ENCODE measurements around the gene FBXO15. TPM values are rescaled to one million over a fixed set of nuclear protein-coding genes. Genes with fewer than 3 reads are reported as not detected.

FBXO15 gene
- total and polyA plus RNA-seq, 4 experiments from 2014 or later = 2.0 to 2.6 (median 2.4) TPM

- DNase-seq = no peak
- Mint-ChIP-seq H3K4me3 (no peak overlapping the region), H3K27ac (no peak overlapping the region), H3K36me3 (no peaks in the 10 kb centered on the region), H3K4me1 (peaks cover 3 to 10% (median 8%) of the 10 kb centered on the region in 4 donors), H3K9me3 (no peaks in the 10 kb centered on the region), H3K27me3 (peaks cover 8 to 13% of the 10 kb centered on the region in 2 donors)
- Histone ChIP-seq H3K4me1 (ENCODE audit: insufficient read depth, low read length) (peaks cover 6% of the 10 kb centered on the region), H3K27ac (ENCODE audit: low read depth, low read length) (no peak overlapping the region), H3K9me3 (ENCODE audit: control insufficient read depth in 1 of 2, low read length in 2 of 2) (no peaks in the 10 kb centered on the region), H3K4me3 (ENCODE audit: low read length in 2 of 2) (no peak overlapping the region), H3K27me3 (ENCODE audit: insufficient read depth, low read length) (no peaks in the 10 kb centered on the region), H3K36me3 (ENCODE audit: insufficient read depth, low read length) (no peaks in the 10 kb centered on the region)
- POLR2A ChIA-PET (ENCODE audit: partially characterized antibody) = no interaction called here
- CTCF ChIA-PET (ENCODE audit: partially characterized antibody) = no interaction called here
- intact Hi-C loops (cut with micrococcal nuclease) = loop anchor here (10.0 kb wide), 1 partner anchor 1103 kb away; no protein-coding TSS in a partner anchor
These were observed 5.4 kb downstream of the FBXO15 start for GRCh38 chr18:74142252-74142651.

- H3K27ac ChIP-seq (ENCODE audit: low read depth, low read length) = no peak overlapping the region
- no peaks in the 10 kb centered on the region for H3K27me3 ChIP-seq (ENCODE audit: insufficient read depth, low read length)
- Mint-ChIP-seq H3K27ac (no peak overlapping the region), H3K9me3 (no peaks in the 10 kb centered on the region), H3K27me3 (peaks cover 8 to 15% of the 10 kb centered on the region in 2 donors), H3K4me3 (no peak overlapping the region), H3K4me1 (peaks cover 0 to 4% (median 3%) of the 10 kb centered on the region in 4 donors), H3K36me3 (no peaks in the 10 kb centered on the region)
- H3K4me1 ChIP-seq (ENCODE audit: insufficient read depth, low read length) = peaks cover under 1% of the 10 kb centered on the region
- no peak for DNase-seq
- no peak overlapping the region for H3K4me3 ChIP-seq (ENCODE audit: low read length in 2 of 2)
- H3K9me3 ChIP-seq (ENCODE audit: control insufficient read depth in 1 of 2, low read length in 2 of 2) = no peaks in the 10 kb centered on the region
- intact Hi-C loops (cut with micrococcal nuclease) = loop anchor here (10.0 kb wide), 1 partner anchor 1103 kb away; no protein-coding TSS in a partner anchor
- POLR2A ChIA-PET (ENCODE audit: partially characterized antibody) = no interaction called here
- CTCF ChIA-PET (ENCODE audit: partially characterized antibody) = no interaction called here
- H3K36me3 ChIP-seq (ENCODE audit: insufficient read depth, low read length) = no peaks in the 10 kb centered on the region
These were observed 6.0 kb downstream of the FBXO15 start for GRCh38 chr18:74141667-74142066.

GRCh38 chr18:74140582-74140981, 7.1 kb downstream of the FBXO15 start:
- DNase-seq = no peak
- no peaks in the 10 kb centered on the region for H3K9me3 ChIP-seq (ENCODE audit: control insufficient read depth in 1 of 2, low read length in 2 of 2)
- H3K36me3 ChIP-seq (ENCODE audit: insufficient read depth, low read length) = no peaks in the 10 kb centered on the region
- H3K4me1 Mint-ChIP-seq = no peaks in the 10 kb centered on the region
- no peaks in the 10 kb centered on the region for H3K36me3 Mint-ChIP-seq
- H3K4me3 Mint-ChIP-seq = no peak overlapping the region
- no peak overlapping the region for H3K27ac Mint-ChIP-seq
- ChIA-PET CTCF (ENCODE audit: partially characterized antibody) (no interaction called here), POLR2A (ENCODE audit: partially characterized antibody) (no interaction called here)
- H3K27ac ChIP-seq (ENCODE audit: low read depth, low read length) = no peak overlapping the region
- H3K27me3 ChIP-seq (ENCODE audit: insufficient read depth, low read length) = no peaks in the 10 kb centered on the region
- H3K4me3 ChIP-seq (ENCODE audit: low read length in 2 of 2) = no peak overlapping the region
- no peaks in the 10 kb centered on the region for H3K4me1 ChIP-seq (ENCODE audit: insufficient read depth, low read length)
- intact Hi-C loops (cut with micrococcal nuclease) = loop anchor here (10.0 kb wide), 1 partner anchor 1104 kb away; no protein-coding TSS in a partner anchor
- H3K9me3 Mint-ChIP-seq = no peaks in the 10 kb centered on the region
- H3K27me3 Mint-ChIP-seq = peaks cover 8 to 15% of the 10 kb centered on the region in 2 donors

- H3K27me3 Mint-ChIP-seq = peaks cover 8 to 15% of the 10 kb centered on the region in 2 donors
- no peaks in the 10 kb centered on the region for H3K36me3 Mint-ChIP-seq
- H3K27ac ChIP-seq (ENCODE audit: low read depth, low read length) = no peak overlapping the region
- H3K9me3 ChIP-seq (ENCODE audit: control insufficient read depth in 1 of 2, low read length in 2 of 2) = no peaks in the 10 kb centered on the region
- POLR2A ChIA-PET (ENCODE audit: partially characterized antibody) = no interaction called here
- intact Hi-C loops (cut with micrococcal nuclease) = loop anchor here (10.0 kb wide), 1 partner anchor 1105 kb away; no protein-coding TSS in a partner anchor
- H3K27me3 ChIP-seq (ENCODE audit: insufficient read depth, low read length) = no peaks in the 10 kb centered on the region
- H3K9me3 Mint-ChIP-seq = no peaks in the 10 kb centered on the region
- H3K36me3 ChIP-seq (ENCODE audit: insufficient read depth, low read length) = no peaks in the 10 kb centered on the region
- no peak overlapping the region for H3K4me3 ChIP-seq (ENCODE audit: low read length in 2 of 2)
- no peaks in the 10 kb centered on the region for H3K4me1 ChIP-seq (ENCODE audit: insufficient read depth, low read length)
- H3K4me3 Mint-ChIP-seq = no peak overlapping the region
- no peak for DNase-seq
- H3K27ac Mint-ChIP-seq = no peak overlapping the region
- H3K4me1 Mint-ChIP-seq = no peaks in the 10 kb centered on the region
- CTCF ChIA-PET (ENCODE audit: partially characterized antibody) = no interaction called here
These were observed 7.7 kb downstream of the FBXO15 start for GRCh38 chr18:74139888-74140287.

GRCh38 chr18:74139411-74139810, 8.2 kb downstream of the FBXO15 start:
- Histone ChIP-seq H3K27me3 (ENCODE audit: insufficient read depth, low read length) (no peaks in the 10 kb centered on the region), H3K36me3 (ENCODE audit: insufficient read depth, low read length) (no peaks in the 10 kb centered on the region), H3K4me1 (ENCODE audit: insufficient read depth, low read length) (no peaks in the 10 kb centered on the region), H3K9me3 (ENCODE audit: control insufficient read depth in 1 of 2, low read length in 2 of 2) (no peaks in the 10 kb centered on the region), H3K27ac (ENCODE audit: low read depth, low read length) (no peak overlapping the region), H3K4me3 (ENCODE audit: low read length in 2 of 2) (no peak overlapping the region)
- ChIA-PET POLR2A (ENCODE audit: partially characterized antibody) (no interaction called here), CTCF (ENCODE audit: partially characterized antibody) (no interaction called here)
- Mint-ChIP-seq H3K36me3 (no peaks in the 10 kb centered on the region), H3K27me3 (peaks cover 8 to 15% of the 10 kb centered on the region in 2 donors), H3K4me1 (no peaks in the 10 kb centered on the region), H3K4me3 (no peak overlapping the region), H3K27ac (no peak overlapping the region), H3K9me3 (no peaks in the 10 kb centered on the region)
- intact Hi-C loops (cut with micrococcal nuclease) = no loop called here
- no peak for DNase-seq

- peaks cover 9 to 15% of the 10 kb centered on the region in 2 donors for H3K27me3 Mint-ChIP-seq
- POLR2A ChIA-PET (ENCODE audit: partially characterized antibody) = no interaction called here
- no peaks in the 10 kb centered on the region for H3K36me3 ChIP-seq (ENCODE audit: insufficient read depth, low read length)
- no peaks in the 10 kb centered on the region for H3K27me3 ChIP-seq (ENCODE audit: insufficient read depth, low read length)
- intact Hi-C loops (cut with micrococcal nuclease) = no loop called here
- no peak overlapping the region for H3K27ac Mint-ChIP-seq
- H3K4me3 ChIP-seq (ENCODE audit: low read length in 2 of 2) = no peak overlapping the region
- DNase-seq = no peak
- H3K9me3 Mint-ChIP-seq = no peaks in the 10 kb centered on the region
- CTCF ChIA-PET (ENCODE audit: partially characterized antibody) = interaction anchor here (1.1 kb wide), 1 partner anchor 56 kb away, joined by 4 read pairs; no protein-coding TSS in a partner anchor
- no peaks in the 10 kb centered on the region for H3K4me1 ChIP-seq (ENCODE audit: insufficient read depth, low read length)
- H3K4me3 Mint-ChIP-seq = no peak overlapping the region
- no peaks in the 10 kb centered on the region for H3K36me3 Mint-ChIP-seq
- no peak overlapping the region for H3K27ac ChIP-seq (ENCODE audit: low read depth, low read length)
- H3K9me3 ChIP-seq (ENCODE audit: control insufficient read depth in 1 of 2, low read length in 2 of 2) = no peaks in the 10 kb centered on the region
- H3K4me1 Mint-ChIP-seq = no peaks in the 10 kb centered on the region
These were observed 9.6 kb downstream of the FBXO15 start for GRCh38 chr18:74137920-74138538.

- H3K4me3 Mint-ChIP-seq = no peak overlapping the region
- intact Hi-C loops (cut with micrococcal nuclease) = no loop called here
- no peaks in the 10 kb centered on the region for H3K36me3 Mint-ChIP-seq
These were observed 15.4 kb downstream of the FBXO15 start for GRCh38 chr18:74132201-74132600.

More at GRCh38 chr18:74132201-74132600, 15.4 kb downstream of the FBXO15 start:
- Histone ChIP-seq H3K4me3 (ENCODE audit: low read length in 2 of 2) (no peak overlapping the region), H3K9me3 (ENCODE audit: control insufficient read depth in 1 of 2, low read length in 2 of 2) (no peaks in the 10 kb centered on the region), H3K36me3 (ENCODE audit: insufficient read depth, low read length) (no peaks in the 10 kb centered on the region), H3K27ac (ENCODE audit: low read depth, low read length) (no peak overlapping the region), H3K4me1 (ENCODE audit: insufficient read depth, low read length) (no peaks in the 10 kb centered on the region), H3K27me3 (ENCODE audit: insufficient read depth, low read length) (no peaks in the 10 kb centered on the region)
- ChIA-PET POLR2A (ENCODE audit: partially characterized antibody) (no interaction called here), CTCF (ENCODE audit: partially characterized antibody) (no interaction called here)
- no peak for DNase-seq
- Mint-ChIP-seq H3K27me3 (peaks cover 1 to 2% of the 10 kb centered on the region in 2 donors), H3K4me1 (no peaks in the 10 kb centered on the region), H3K27ac (no peak overlapping the region), H3K9me3 (no peaks in the 10 kb centered on the region)

Measured in CD4-positive, alpha-beta memory T cell (primary cell).